Measurements from ENCODE around the gene CLK2.

CLK2 gene

DNA sequence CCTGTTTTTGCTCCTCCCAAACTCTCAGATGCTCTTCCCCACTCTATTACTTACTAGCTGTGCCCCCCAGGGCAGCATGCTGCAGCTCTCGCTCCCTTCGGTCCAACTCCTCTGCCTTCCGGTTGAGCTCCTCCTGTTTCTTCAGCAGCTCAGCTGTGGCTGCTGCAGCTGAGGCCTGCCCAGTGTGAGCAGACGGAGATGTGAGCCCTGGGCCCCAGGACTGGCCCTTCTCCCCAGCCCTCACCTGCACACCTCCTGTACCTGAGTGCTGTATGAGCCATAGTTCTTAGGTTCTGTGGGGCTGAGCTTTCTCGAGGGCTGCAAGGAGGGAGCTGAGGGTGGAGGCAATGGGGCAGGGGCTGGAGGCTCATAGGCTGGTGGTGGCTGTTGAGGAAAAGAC, 13.0 kb downstream of the CLK2 start:
- H2BK12ac ChIP-seq (ENCODE audit: low read length) = no peak overlapping the region
- H3K36me3 ChIP-seq (replicated peaks in 1 of 2; ENCODE audit: control insufficient read depth in 2 of 2, insufficient read depth in 2 of 2, low read length in 2 of 2) = peaks cover 26 to 66% of the 10 kb centered on the region in 2 donors
- no peak overlapping the region for H3K9ac ChIP-seq (ENCODE audit: low read depth, low read length, poor library complexity)
- H3K23ac ChIP-seq (ENCODE audit: low read depth, low read length, poor library complexity) = no peak overlapping the region
- no peak overlapping the region for H2BK120ac ChIP-seq (ENCODE audit: low read depth, low read length)
- WGBS, 2 donors (ENCODE audit: extremely low coverage in 2 of 2, insufficient read length in 2 of 2, insufficient replicate concordance in 1 of 2) = no CpG with 5 or more reads among the region's 5 CpGs
- H3K4me1 ChIP-seq (ENCODE audit: control insufficient read depth in 2 of 2, insufficient read depth in 1 of 2, low read depth in 1 of 2, low read length in 2 of 2) = peaks cover 8 to 16% of the 10 kb centered on the region in 2 donors
- no peak overlapping the region for H3K18ac ChIP-seq (ENCODE audit: low read length)
- no peak overlapping the region for H2BK5ac ChIP-seq (ENCODE audit: low read length)
- H3K79me1 ChIP-seq (ENCODE audit: low read depth, low read length) = peaks cover 6% of the 10 kb centered on the region
- no peak overlapping the region for H2AFZ ChIP-seq (ENCODE audit: low read length)
- no peak overlapping the region for H2AK5ac ChIP-seq (ENCODE audit: low read depth, low read length)
- H4K8ac ChIP-seq (ENCODE audit: low read depth, low read length) = no peak overlapping the region
- no peak overlapping the region for H4K91ac ChIP-seq (ENCODE audit: low read depth, low read length, poor library complexity)
- H3K27me3 ChIP-seq (ENCODE audit: control insufficient read depth in 3 of 3, insufficient read depth in 3 of 3, low read depth in 1 of 3, low read length in 3 of 3) = no peaks in the 10 kb centered on the region
- H3K14ac ChIP-seq (ENCODE audit: low read length) = no peak overlapping the region
- H2BK15ac ChIP-seq (ENCODE audit: low read length) = no peak overlapping the region
- DNase-seq (ENCODE audit: low spot score) = no peak
- no peak overlapping the region for H3K4ac ChIP-seq (ENCODE audit: low read length)
- H3K9me3 ChIP-seq (replicated peaks in 1 of 2; ENCODE audit: control insufficient read depth in 2 of 2, insufficient read depth in 1 of 2, low read depth in 1 of 2, low read length in 2 of 2) = no peaks in the 10 kb centered on the region
- H3K27ac ChIP-seq (replicated peaks; ENCODE audit: low read length) = no peak overlapping the region
- peak overlapping the region in 1 of 2 donors; percentile 19 for H3K4me3 ChIP-seq (ENCODE audit: low read length in 2 of 2)
- no peak overlapping the region for H3K4me2 ChIP-seq (ENCODE audit: insufficient read depth, low read length, poor library complexity, severe bottlenecking)

DNA sequence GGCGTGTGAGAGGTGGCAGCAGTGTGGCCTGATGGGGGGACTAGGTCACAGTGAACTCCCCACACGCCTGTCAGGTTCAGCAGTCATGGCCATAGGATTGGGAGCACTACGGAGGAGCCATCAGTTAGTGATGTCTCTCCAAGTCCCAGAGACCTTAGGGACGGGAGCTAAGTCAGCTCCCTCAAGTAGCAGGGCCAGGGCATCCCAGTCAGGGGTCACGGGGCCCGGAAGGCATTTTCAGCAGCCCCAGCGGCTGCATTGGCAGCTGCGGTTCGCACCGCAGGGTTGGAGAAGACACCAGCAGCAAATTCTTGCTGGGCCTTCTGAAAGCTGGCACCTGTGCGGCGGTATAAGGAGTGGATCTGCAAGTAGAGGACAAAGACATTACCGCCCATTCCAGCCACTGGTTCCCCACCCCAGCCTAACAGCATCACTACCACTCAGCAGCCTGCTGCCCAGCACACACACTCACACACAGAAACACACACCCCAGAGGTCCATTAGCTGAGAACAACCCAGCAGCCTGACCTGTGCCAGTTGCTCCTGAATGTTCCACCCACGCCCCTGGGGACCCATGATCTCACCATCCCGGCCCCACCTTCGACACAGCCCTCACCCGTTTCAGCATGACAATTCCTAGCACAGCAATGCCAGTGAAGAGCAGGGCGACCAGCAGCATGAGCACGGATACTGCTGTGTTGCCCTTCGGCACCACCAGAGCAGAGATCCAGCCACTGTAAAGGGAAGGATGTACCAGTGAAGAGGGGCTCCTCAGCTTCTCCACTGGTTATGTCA, 17.0 kb downstream of the CLK2 start:
- Histone ChIP-seq H3K27ac (replicated peaks; ENCODE audit: low read length) (peak overlapping the region; percentile 11), H2AFZ (ENCODE audit: low read length) (peak overlapping the region; percentile 97), H3K79me1 (ENCODE audit: low read depth, low read length) (peaks cover 16% of the 10 kb centered on the region), H3K9ac (ENCODE audit: low read depth, low read length, poor library complexity) (no peak overlapping the region), H3K4me2 (ENCODE audit: insufficient read depth, low read length, poor library complexity, severe bottlenecking) (peak overlapping the region; percentile 94), H3K4me1 (ENCODE audit: control insufficient read depth in 2 of 2, insufficient read depth in 1 of 2, low read depth in 1 of 2, low read length in 2 of 2) (peaks cover 18 to 29% of the 10 kb centered on the region in 2 donors), H3K9me3 (replicated peaks in 1 of 2; ENCODE audit: control insufficient read depth in 2 of 2, insufficient read depth in 1 of 2, low read depth in 1 of 2, low read length in 2 of 2) (no peaks in the 10 kb centered on the region), H2BK12ac (ENCODE audit: low read length) (no peak overlapping the region), H4K91ac (ENCODE audit: low read depth, low read length, poor library complexity) (no peak overlapping the region), H3K27me3 (ENCODE audit: control insufficient read depth in 3 of 3, insufficient read depth in 3 of 3, low read depth in 1 of 3, low read length in 3 of 3) (no peaks in the 10 kb centered on the region), H2BK15ac (ENCODE audit: low read length) (no peak overlapping the region), H3K4me3 (ENCODE audit: low read length in 2 of 2) (peak overlapping the region; percentile 27 to 70), H2BK120ac (ENCODE audit: low read depth, low read length) (no peak overlapping the region), H4K8ac (ENCODE audit: low read depth, low read length) (no peak overlapping the region), H3K23ac (ENCODE audit: low read depth, low read length, poor library complexity) (no peak overlapping the region), H3K36me3 (replicated peaks in 1 of 2; ENCODE audit: control insufficient read depth in 2 of 2, insufficient read depth in 2 of 2, low read length in 2 of 2) (peaks cover 7 to 49% of the 10 kb centered on the region in 2 donors), H3K18ac (ENCODE audit: low read length) (peak overlapping the region; percentile 15), H2BK5ac (ENCODE audit: low read length) (no peak overlapping the region), H3K14ac (ENCODE audit: low read length) (no peak overlapping the region), H3K4ac (ENCODE audit: low read length) (no peak overlapping the region), H2AK5ac (ENCODE audit: low read depth, low read length) (peak overlapping the region; percentile 24)
- WGBS, 2 donors (ENCODE audit: extremely low coverage in 2 of 2, insufficient read length in 2 of 2, insufficient replicate concordance in 1 of 2) = no CpG with 5 or more reads among the region's 20 CpGs
- DNase-seq (ENCODE audit: low spot score) = no peak

DNA sequence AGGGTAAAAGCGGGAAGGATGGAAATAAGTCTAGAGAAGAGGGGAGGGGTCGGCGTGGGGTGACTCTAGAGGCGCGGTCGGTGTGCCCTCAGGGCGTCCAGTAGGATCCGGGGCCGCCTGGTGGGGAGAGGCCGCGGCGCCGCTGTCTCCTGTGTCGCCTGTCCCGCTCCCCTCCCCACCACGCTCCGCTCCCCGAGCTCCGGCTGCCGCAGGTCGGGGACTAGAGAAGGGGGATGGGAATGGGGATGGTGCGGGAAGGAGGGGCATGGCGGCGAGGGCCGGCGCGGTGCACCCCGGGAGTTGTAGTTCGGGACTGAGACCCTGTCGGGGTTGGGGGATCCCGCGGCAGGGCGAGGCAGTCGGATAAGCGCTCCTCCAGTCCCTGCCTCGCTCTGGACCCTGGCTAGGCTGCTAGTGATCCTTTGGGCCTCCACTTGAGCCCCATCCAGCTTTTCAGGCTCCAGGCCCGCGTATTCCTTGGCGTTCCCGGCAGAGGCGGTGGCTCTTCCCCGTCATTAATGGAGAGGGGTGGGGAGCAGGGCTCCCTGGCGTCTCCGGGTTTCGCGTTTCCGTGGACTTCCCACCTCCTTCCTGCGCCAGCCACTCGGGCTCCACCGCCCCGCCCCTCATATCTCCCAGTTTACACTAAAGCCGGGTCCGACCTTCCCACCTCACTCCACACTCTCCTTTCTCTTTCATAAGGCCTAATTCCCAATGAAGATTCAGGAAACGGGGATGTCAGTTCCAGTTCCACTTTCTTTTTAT, 17.9 kb downstream of the CLK2 start, which contains the start of gene ENTREP3:
Gene ENTREP3, minus strand, starts transcription at position 241 of the 765 bp plus-strand sequence. CDS start 606 bp downstream, outside the sequence.
- peak within 1 kb of the TSS; percentile 79 for H2BK5ac ChIP-seq (ENCODE audit: low read length)
- H3K4me1 ChIP-seq (ENCODE audit: control insufficient read depth in 2 of 2, insufficient read depth in 1 of 2, low read depth in 1 of 2, low read length in 2 of 2) = peaks cover 21 to 29% of the 10 kb centered on the region in 2 donors
- no peak within 1 kb of the TSS for H2BK12ac ChIP-seq (ENCODE audit: low read length)
- H2BK120ac ChIP-seq (ENCODE audit: low read depth, low read length) = peak within 1 kb of the TSS; percentile 48
- H3K27me3 ChIP-seq (ENCODE audit: control insufficient read depth in 3 of 3, insufficient read depth in 3 of 3, low read depth in 1 of 3, low read length in 3 of 3) = no peaks in the 10 kb centered on the region
- peak within 1 kb of the TSS; percentile 57 for H3K4ac ChIP-seq (ENCODE audit: low read length)
- peak within 1 kb of the TSS; percentile 94 for H3K4me2 ChIP-seq (ENCODE audit: insufficient read depth, low read length, poor library complexity, severe bottlenecking)
- peak within 1 kb of the TSS; percentile 99 for H3K9ac ChIP-seq (ENCODE audit: low read depth, low read length, poor library complexity)
- H3K4me3 ChIP-seq (ENCODE audit: low read length in 2 of 2) = peak within 1 kb of the TSS; percentile 70 to 83
- no peak within 1 kb of the TSS for H4K8ac ChIP-seq (ENCODE audit: low read depth, low read length)
- H3K14ac ChIP-seq (ENCODE audit: low read length) = peak within 1 kb of the TSS; percentile 90
- H3K18ac ChIP-seq (ENCODE audit: low read length) = peak within 1 kb of the TSS; percentile 99
- H3K27ac ChIP-seq (replicated peaks; ENCODE audit: low read length) = peak within 1 kb of the TSS; percentile 80
- no peaks in the 10 kb centered on the region for H3K9me3 ChIP-seq (replicated peaks in 1 of 2; ENCODE audit: control insufficient read depth in 2 of 2, insufficient read depth in 1 of 2, low read depth in 1 of 2, low read length in 2 of 2)
- no CpG with 5 or more reads among the region's 54 CpGs for WGBS, 2 donors (ENCODE audit: extremely low coverage in 2 of 2, insufficient read length in 2 of 2, insufficient replicate concordance in 1 of 2)
- H2BK15ac ChIP-seq (ENCODE audit: low read length) = peak within 1 kb of the TSS; percentile 23
- peaks cover 7 to 50% of the 10 kb centered on the region in 2 donors for H3K36me3 ChIP-seq (replicated peaks in 1 of 2; ENCODE audit: control insufficient read depth in 2 of 2, insufficient read depth in 2 of 2, low read length in 2 of 2)
- peak within 1 kb of the TSS; percentile 57 for H4K91ac ChIP-seq (ENCODE audit: low read depth, low read length, poor library complexity)
- peak within 1 kb of the TSS; percentile 41 for H2AK5ac ChIP-seq (ENCODE audit: low read depth, low read length)
- peak within 1 kb of the TSS; percentile 94 for H3K23ac ChIP-seq (ENCODE audit: low read depth, low read length, poor library complexity)
- peaks cover 16% of the 10 kb centered on the region for H3K79me1 ChIP-seq (ENCODE audit: low read depth, low read length)
- DNase-seq (ENCODE audit: low spot score) = peak; percentile 87
- H2AFZ ChIP-seq (ENCODE audit: low read length) = peak within 1 kb of the TSS; percentile 97

Measured in neuronal stem cell (in vitro differentiated cells).